ENCODE measurements around the gene LMX1B. TPM values are rescaled to one million over a fixed set of nuclear protein-coding genes. Genes with fewer than 3 reads are reported as not detected.

LMX1B gene
- total RNA-seq, 1 donor from 2014 or later: 0.27 TPM

DNA sequence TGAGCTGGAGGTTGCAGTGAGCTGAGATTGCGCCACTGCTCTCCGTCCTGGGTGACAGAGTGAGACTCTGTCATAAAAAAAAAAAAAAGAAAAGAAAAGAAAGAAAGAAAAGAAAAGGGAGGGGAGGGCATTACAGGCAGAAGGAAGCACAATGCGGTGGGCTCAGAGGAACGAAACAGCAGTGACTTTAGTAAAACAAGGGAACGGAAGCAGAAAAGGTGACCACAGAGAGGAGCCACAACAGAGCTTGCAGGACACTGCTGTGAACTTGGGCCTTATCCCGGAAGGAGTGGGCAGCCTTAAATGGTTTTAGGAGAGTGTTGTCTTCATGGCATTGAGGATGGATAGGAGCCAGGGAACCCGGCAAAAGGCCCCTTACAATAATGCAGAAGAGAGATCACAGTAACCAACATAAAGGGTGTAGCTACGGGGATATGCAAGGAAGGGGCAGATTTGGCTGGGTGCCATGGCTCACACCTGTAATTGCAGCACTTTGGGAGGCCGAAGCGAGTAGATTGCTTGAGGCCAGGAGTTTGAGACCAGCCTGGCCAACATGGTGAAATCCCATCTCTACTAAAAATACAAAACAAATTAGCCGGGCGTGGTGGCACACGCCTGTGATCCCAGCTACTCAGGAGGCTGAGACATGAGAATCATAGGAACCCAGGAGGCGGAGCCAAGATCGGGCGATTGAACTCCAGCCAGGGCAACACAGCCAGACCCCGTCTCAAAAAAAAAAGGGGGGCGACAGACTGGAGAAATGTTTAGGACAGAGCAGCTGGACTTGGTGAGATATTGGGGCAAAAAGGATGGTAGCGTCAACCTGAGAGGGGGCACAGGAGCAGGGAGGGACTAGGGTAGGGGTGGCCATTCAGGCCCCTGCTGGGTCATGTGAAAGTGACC, 107.2 kb downstream of the LMX1B start:
- TF ChIP-seq, protein P1, sequence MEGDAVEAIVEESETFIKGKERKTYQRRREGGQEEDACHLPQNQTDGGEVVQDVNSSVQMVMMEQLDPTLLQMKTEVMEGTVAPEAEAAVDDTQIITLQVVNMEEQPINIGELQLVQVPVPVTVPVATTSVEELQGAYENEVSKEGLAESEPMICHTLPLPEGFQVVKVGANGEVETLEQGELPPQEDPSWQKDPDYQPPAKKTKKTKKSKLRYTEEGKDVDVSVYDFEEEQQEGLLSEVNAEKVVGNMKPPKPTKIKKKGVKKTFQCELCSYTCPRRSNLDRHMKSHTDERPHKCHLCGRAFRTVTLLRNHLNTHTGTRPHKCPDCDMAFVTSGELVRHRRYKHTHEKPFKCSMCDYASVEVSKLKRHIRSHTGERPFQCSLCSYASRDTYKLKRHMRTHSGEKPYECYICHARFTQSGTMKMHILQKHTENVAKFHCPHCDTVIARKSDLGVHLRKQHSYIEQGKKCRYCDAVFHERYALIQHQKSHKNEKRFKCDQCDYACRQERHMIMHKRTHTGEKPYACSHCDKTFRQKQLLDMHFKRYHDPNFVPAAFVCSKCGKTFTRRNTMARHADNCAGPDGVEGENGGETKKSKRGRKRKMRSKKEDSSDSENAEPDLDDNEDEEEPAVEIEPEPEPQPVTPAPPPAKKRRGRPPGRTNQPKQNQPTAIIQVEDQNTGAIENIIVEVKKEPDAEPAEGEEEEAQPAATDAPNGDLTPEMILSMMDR (IDR thresholded peaks at IDR 0.05): no peak
- DNase-seq (ENCODE audit: extremely low spot score, unreplicated experiment): peak; percentile 67
- Mint-ChIP-seq H3K4me1 (ENCODE audit: unreplicated experiment) (peaks cover 20% of the 10 kb centered on the region), H3K36me3 (ENCODE audit: unreplicated experiment) (no peaks in the 10 kb centered on the region), H3K4me3 (ENCODE audit: unreplicated experiment) (peak overlapping the region; percentile 16), H3K9me3 (ENCODE audit: unreplicated experiment) (no peaks in the 10 kb centered on the region), H3K27me3 (ENCODE audit: unreplicated experiment) (peaks cover 21% of the 10 kb centered on the region), H3K27ac (ENCODE audit: unreplicated experiment) (no peak overlapping the region)

- Mint-ChIP-seq H3K27ac (ENCODE audit: unreplicated experiment) (no peak overlapping the region), H3K27me3 (ENCODE audit: unreplicated experiment) (peaks cover 21% of the 10 kb centered on the region), H3K36me3 (ENCODE audit: unreplicated experiment) (no peaks in the 10 kb centered on the region), H3K4me3 (ENCODE audit: unreplicated experiment) (peak overlapping the region; percentile 64), H3K9me3 (ENCODE audit: unreplicated experiment) (no peaks in the 10 kb centered on the region), H3K4me1 (ENCODE audit: unreplicated experiment) (peaks cover 20% of the 10 kb centered on the region)
- peak; percentile 73 for DNase-seq (ENCODE audit: extremely low spot score, unreplicated experiment)
- TF ChIP-seq, protein P1 (IDR thresholded peaks at IDR 0.05): no peak
Observed at GRCh38 chr9:126721564-126721981, 107.8 kb downstream of the LMX1B start.

DNA sequence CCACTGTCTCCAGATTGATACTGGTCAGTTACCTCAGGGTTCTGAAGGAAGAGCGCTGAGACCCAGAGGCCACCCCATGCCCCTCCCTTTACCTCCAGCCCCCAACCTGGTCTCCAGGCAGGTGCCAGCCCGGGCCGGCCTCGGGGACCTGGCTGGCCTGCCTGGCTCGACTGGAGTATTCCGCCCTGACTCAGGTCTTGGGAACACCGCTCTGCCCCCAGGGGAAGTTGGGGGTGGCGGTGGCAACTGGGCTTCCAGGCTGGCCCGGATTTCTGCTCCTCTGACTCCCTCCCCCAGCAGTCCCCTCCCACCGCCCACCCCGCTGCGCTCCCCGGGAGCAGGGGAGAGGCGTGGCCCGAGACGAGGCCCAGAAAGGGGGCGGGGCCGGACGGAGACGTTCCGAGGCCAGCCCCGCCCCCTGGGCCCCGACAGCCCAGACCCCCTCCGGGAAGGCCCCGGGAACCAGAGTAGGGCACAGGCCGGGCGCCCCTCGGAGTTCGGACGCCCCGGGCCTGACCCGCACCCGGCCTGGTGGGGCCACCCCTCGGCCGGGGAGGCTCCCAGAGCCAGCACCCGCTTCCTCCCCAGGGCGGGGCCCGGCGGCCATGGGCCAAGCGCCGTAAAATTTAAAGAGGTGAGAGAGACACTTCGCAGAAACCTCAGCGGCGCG, 108.7 kb downstream of the LMX1B start:
- Mint-ChIP-seq H3K27me3 (ENCODE audit: unreplicated experiment) (peaks cover 24% of the 10 kb centered on the region), H3K27ac (ENCODE audit: unreplicated experiment) (peak overlapping the region; percentile 17), H3K36me3 (ENCODE audit: unreplicated experiment) (no peaks in the 10 kb centered on the region), H3K9me3 (ENCODE audit: unreplicated experiment) (no peaks in the 10 kb centered on the region), H3K4me3 (ENCODE audit: unreplicated experiment) (peak overlapping the region; percentile 64), H3K4me1 (ENCODE audit: unreplicated experiment) (peaks cover 20% of the 10 kb centered on the region)
- TF ChIP-seq, protein P1 (IDR thresholded peaks at IDR 0.05): no peak
- peak; percentile 93 for DNase-seq (ENCODE audit: extremely low spot score, unreplicated experiment)

DNA sequence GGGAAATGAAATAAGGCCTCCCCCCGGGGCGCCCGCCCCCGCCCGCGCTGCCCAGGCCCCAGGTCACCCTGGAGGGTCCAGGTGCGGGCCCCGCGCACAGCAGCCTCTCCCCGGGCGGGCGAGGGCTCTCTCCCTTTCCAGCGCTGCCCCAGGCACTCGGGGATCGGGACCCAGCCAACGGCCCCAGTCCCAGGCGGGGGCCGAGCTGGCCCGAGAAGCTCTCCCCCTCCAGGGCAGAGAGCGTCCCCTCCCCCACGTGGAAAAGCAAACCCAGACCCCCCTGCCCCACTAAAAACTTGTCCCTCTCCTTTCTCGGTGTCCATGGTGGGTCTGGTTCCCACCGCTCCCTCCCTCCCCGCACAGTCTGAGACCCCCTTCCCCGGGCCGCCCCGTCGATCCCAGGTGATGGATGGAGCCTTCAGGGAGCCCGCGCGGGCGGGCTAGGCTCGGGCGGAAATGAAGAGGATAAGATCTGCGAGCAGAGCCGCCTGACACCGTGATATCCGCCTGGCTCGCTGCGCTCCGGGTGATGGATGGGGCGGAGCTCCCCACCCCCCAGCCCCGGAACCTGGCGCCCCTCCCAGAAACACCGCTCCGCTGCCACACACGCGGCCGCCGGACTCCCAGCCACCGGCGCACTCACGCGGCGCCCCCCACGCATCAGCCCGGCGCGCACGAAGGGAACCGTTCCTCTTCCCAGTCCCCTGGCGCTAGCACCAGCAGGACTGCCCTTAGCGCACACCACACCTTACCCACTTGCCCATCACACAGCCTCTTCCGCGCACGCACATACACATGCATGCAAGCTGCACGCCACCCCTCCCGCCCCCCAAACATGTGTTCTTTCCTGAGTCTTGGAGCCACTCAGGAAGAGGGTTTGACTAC, 109.4 kb downstream of the LMX1B start:
- Mint-ChIP-seq H3K36me3 (ENCODE audit: unreplicated experiment) (no peaks in the 10 kb centered on the region), H3K9me3 (ENCODE audit: unreplicated experiment) (no peaks in the 10 kb centered on the region), H3K27ac (ENCODE audit: unreplicated experiment) (no peak overlapping the region), H3K4me1 (ENCODE audit: unreplicated experiment) (peaks cover 20% of the 10 kb centered on the region), H3K4me3 (ENCODE audit: unreplicated experiment) (peak overlapping the region; percentile 59), H3K27me3 (ENCODE audit: unreplicated experiment) (peaks cover 22% of the 10 kb centered on the region)
- peak; percentile 83 for DNase-seq (ENCODE audit: extremely low spot score, unreplicated experiment)
- TF ChIP-seq, protein P1 (IDR thresholded peaks at IDR 0.05): no peak

All from osteocyte (in vitro differentiated cells).